Muscle layer of colon (tissue), 2 donors: ENCODE data around the gene TRAPPC2L.
"Not testable (repeated sequence)": the region's sequence is repeated elsewhere in the genome, so short reads cannot be mapped to it uniquely, and the experiment has no call there.

Source experiments
- H3K27ac ChIP-seq: one replicate; pipeline ENCODE4 v1.7.0; 2013; ENCODE audit warnings: low read depth, mild to moderate bottlenecking, low read length, moderate library complexity
- H3K27me3 ChIP-seq, 2 donors: one replicate each; pipeline ENCODE4 v1.7.0; 2013; ENCODE audit warnings: low read length in 2 of 2, mild to moderate bottlenecking in 2 of 2; ENCODE audit not compliant: insufficient read depth in 2 of 2, control insufficient read depth in 1 of 2
- H3K36me3 ChIP-seq: one replicate; pipeline ENCODE4 v1.7.0; 2013; ENCODE audit warnings: mild to moderate bottlenecking, low read length; ENCODE audit not compliant: insufficient read depth
- H3K4me1 ChIP-seq: one replicate; pipeline ENCODE4 v1.7.0; 2013; ENCODE audit warnings: mild to moderate bottlenecking, low read length; ENCODE audit not compliant: insufficient read depth
- H3K4me3 ChIP-seq, 2 donors: one replicate each; pipeline ENCODE4 v1.7.0; 2013; ENCODE audit warnings: low read length in 2 of 2, low read depth in 1 of 2, mild to moderate bottlenecking in 1 of 2, moderate library complexity in 1 of 2
- H3K9ac ChIP-seq: one replicate; pipeline ENCODE4 v1.7.0; 2013; ENCODE audit warnings: low read length
- H3K9me3 ChIP-seq: one replicate; pipeline ENCODE4 v1.7.0; 2013; ENCODE audit warnings: mild to moderate bottlenecking, low read length
- donor health status: abdominal sarcoma.
- donor health status: Adenocarcinoma of cecum.

TRAPPC2L gene

DNA sequence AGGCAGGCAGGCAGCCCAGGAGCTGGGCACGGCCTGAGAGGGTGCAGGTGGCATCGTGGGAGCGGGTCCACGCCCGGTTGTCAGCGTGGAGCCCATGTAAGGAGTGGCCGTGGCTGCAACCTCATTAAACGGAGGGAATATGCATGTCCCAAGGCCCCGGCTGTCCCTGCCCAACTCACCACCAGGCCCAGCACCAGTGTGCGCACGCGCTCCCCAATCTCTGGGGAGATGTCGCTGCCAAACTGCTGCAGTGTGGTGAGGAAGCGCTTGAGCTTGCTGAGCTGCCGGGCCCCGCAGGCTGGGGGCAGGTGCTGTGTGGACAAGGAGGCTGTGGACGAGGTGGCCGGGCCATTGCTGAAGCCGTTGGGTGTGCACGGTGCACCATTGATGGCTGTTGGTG is 35.1 kb downstream of the TRAPPC2L start:
- H3K27me3 ChIP-seq: no peaks in the 10 kb centered on the region
- H3K9me3 ChIP-seq: no peaks in the 10 kb centered on the region
- no peaks in the 10 kb centered on the region for H3K36me3 ChIP-seq
- H3K27ac ChIP-seq: no peak overlapping the region
- H3K4me1 ChIP-seq: no peaks in the 10 kb centered on the region
- H3K4me3 ChIP-seq: no peak overlapping the region
- no peak overlapping the region for H3K9ac ChIP-seq

DNA sequence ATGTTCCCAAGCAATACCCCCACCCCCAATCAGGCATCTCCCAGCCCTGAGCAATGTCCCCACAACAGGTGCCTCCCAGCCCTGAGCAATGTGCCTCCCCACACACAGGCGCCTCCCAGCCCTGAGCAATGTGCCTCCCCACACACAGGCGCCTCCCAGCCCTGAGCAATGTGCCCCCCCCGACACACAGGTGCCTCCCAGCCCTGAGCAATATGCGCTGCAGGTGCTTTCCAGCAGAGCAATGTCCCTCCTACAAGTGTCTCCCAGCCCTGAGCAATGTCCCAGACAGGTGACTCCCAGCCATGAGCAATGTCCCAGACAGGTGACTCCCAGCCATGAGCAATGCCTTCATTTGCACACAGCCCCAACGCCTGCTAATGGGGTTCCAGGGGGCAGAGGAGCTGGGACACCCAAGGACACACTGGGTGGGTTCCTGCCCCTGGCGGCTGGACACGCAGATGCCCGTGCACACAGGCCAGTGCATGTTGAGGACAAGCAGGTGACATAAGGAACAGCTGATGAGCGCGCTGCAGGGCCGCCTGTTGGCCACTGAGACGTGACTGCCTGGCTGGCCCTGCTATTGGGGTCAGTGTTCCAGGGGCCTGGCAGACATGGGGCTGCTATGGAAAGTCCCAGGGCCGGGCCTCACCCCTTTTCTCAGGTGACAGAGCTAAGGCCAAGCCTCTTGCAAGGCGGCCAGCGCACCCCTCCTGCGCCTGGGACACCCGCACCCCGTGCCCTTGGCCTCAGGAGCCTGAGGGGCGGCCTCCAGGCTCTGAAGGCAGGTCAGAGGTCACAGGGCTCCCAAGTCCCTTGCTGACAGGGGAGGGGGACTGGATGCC is 36.4 kb downstream of the TRAPPC2L start:
- no peaks in the 10 kb centered on the region for H3K36me3 ChIP-seq
- no peaks in the 10 kb centered on the region for H3K27me3 ChIP-seq
- H3K9ac ChIP-seq: no peak overlapping the region
- H3K4me3 ChIP-seq: no peak overlapping the region
- H3K27ac ChIP-seq: no peak overlapping the region
- no peaks in the 10 kb centered on the region for H3K4me1 ChIP-seq
- no peaks in the 10 kb centered on the region for H3K9me3 ChIP-seq

DNA sequence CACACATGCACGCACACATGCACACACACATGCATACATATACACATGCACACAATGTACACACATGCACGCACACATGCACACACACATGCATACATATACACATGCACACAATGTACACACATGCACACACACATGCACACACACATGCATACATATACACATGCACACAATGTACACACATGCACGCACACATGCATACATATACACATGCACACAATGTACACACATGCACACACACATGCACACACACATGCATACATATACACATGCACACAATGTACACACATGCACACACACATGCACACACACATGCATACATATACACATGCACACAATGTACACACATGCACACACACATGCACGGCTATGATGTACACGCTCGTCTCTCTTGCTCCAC is 37.3 kb downstream of the TRAPPC2L start:
- not testable (repeated sequence) for H3K9ac ChIP-seq, H3K27me3 ChIP-seq, H3K36me3 ChIP-seq, H3K9me3 ChIP-seq, H3K4me1 ChIP-seq, H3K27ac ChIP-seq, H3K4me3 ChIP-seq

DNA sequence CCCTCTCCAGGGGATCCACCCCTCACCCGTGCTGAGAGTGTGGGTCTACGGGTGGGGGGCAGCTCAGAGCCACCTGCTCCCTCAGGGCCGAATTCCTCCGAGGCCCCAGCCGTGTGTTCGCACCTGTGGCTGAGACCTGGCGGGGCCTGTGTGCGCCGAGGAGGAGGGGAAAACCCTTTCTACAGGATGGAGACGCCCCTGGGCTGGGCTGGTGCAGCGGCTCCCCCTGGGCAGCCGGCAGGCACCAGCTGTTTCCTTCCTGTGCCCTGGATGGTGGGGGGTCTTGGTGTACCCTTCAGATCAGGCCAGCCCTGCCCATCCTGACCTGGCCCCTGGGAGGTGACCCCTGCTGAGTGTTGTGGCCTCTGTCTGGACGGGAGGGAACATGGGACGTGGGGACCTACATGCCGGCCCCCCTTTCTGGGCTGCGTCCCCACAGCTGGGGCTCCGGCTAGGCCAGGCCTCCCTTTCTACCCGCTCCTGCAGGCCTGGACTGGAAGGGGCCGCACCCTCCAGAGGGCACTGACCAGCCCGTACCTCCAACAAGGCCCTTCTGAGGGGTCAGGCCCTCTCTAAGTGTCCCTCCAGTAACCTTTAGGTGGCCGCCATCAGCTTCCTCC is 37.9 kb downstream of the TRAPPC2L start:
- Histone ChIP-seq H3K9ac (no peak overlapping the region), H3K27me3 (no peaks in the 10 kb centered on the region), H3K4me3 (no peak overlapping the region), H3K27ac (no peak overlapping the region), H3K9me3 (no peaks in the 10 kb centered on the region), H3K36me3 (no peaks in the 10 kb centered on the region), H3K4me1 (no peaks in the 10 kb centered on the region)

DNA sequence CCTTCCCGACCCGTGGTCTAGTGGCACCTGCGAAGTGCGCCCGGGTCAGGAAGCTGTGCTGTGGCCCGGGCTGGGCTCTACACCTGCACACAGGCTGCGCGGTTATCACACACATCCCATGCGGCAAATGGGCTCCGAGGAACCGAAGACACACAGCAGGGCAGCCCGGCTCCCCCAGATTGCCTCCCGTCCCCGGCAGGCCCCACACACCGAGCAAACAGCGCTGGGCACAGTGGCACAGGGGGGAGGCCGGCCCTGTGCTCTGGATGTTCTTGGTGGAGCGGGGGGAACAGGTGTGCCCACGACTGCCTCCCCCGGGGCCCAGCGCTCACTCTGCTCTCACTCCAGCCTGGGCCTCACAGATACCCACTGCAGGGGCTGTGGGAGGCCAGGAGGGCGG is 38.4 kb downstream of the TRAPPC2L start:
- no peaks in the 10 kb centered on the region for H3K36me3 ChIP-seq
- H3K9ac ChIP-seq: no peak overlapping the region
- H3K27me3 ChIP-seq: no peaks in the 10 kb centered on the region
- no peaks in the 10 kb centered on the region for H3K9me3 ChIP-seq
- H3K27ac ChIP-seq: no peak overlapping the region
- H3K4me3 ChIP-seq: no peak overlapping the region
- H3K4me1 ChIP-seq: no peaks in the 10 kb centered on the region

DNA sequence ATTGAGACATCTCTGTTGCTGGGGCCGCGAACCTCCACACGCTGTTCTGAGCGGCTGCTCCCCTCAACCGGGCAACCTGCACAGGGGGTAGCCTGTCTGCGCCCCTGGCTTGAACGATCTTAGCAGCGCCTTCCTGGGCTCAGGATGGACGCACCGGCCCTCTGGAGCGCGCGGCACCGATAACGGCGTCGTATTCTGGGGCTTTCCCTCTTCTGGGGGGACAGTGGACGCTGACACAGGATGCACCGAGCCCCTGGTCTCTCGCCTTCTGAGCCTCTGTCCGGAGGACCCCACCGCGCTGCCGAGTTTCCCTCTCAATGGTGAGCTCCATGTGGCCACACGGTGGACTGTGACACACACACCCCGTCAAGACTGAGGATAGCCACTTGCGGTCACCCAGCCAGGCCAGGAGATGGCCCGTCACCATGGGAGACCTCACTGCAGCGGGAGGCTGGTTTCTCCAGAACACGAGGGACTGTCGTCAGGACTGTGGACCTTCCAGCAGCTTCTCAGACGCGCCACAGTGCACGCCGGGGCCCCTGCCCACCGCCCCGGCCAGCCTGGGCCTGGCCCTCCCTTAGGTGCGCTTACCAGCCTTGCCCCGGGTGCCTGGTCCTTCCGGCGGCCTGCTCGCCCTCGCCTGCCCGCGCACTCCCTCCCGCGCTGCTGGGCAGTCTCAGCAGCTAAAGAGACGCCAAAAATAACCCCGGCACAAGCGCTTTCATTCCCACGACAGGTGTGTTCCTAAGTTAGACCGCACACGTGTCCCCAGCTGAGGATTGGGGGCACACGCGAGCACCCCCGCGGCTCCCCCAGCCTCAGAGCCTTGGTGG is 39.5 kb downstream of the TRAPPC2L start:
- Histone ChIP-seq H3K9me3 (no peaks in the 10 kb centered on the region), H3K27ac (no peak overlapping the region), H3K4me3 (no peak overlapping the region), H3K27me3 (no peaks in the 10 kb centered on the region), H3K4me1 (no peaks in the 10 kb centered on the region), H3K36me3 (no peaks in the 10 kb centered on the region), H3K9ac (no peak overlapping the region)

DNA sequence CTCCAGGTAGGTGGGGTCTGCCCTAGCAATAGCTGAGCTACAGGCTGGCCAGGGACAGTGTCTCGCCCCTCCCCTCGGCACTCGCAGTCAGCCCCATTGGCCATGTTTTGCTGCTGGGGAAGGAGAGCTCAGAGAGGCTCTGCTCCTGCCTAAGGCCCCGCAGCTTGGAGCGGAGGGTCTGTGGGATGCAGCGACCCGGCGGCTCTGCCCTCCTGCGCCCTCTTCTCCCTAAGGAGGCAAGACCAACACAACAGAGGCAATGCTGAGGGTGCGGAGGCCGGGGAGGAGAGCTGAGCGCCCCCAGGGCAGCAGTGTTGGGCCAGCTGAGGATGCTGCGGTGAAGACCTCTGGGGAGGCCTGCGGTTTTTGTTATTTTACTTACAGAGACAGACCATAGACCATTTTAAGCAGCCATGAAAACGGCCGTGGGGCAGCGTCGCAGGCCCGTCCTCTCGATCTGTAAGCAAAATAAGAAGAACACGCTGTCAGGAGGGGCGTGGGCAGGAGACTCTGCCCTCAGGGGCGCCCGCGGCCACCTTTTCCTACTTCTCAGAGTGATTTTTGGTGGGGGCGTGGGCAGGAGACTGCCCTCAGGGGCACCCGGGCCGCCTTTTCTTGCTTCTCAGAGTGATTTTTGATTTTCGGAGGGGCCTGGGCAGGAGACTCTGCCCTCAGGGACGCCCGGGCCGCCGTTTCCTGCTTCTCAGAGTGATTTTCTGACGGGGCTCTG is 40.9 kb downstream of the TRAPPC2L start:
- H3K27ac ChIP-seq: no peak overlapping the region
- no peaks in the 10 kb centered on the region for H3K9me3 ChIP-seq
- H3K4me3 ChIP-seq: no peak overlapping the region
- no peaks in the 10 kb centered on the region for H3K4me1 ChIP-seq
- H3K9ac ChIP-seq: no peak overlapping the region
- no peaks in the 10 kb centered on the region for H3K36me3 ChIP-seq
- no peaks in the 10 kb centered on the region for H3K27me3 ChIP-seq

DNA sequence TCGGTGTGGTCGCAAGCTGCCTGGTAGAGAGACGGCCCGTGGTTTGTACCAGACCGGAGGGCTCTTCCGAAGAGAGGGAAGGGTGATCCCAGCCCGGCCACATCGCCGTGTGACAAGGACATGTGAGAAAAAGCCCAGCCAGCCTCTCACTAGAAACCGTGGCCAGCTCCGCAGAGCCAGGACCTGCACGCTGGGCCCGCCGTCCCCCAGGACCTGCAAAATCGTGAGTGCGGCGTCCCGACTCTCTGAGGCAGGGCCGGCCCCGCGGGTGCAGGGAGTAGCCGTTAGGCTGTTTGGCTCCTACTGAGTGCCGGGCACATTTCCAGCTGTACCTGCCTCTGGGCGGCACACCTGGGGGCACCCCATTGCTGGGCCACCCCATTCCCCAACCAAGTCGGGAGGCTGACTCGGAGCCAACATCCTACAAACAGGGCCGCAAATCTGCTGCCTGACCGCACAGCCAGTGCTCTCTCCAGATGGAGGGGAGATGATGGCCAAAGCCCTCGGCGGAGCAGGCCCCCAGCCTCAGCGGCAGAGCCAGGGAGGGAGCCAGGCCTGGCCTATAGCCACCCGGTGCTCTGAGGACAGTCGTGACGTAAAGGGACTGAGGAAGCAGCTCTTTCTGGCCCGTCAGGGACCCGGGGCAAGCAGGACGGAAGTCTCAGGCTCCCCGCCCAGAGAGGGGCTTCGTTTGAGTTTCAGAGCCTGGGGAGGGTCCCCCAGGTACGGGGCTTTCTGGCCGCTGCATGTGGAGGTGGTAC is 43.2 kb downstream of the TRAPPC2L start:
- no peak overlapping the region for H3K27ac ChIP-seq
- H3K9me3 ChIP-seq: no peaks in the 10 kb centered on the region
- H3K36me3 ChIP-seq: no peaks in the 10 kb centered on the region
- no peak overlapping the region for H3K9ac ChIP-seq
- H3K27me3 ChIP-seq: no peaks in the 10 kb centered on the region
- H3K4me3 ChIP-seq: no peak overlapping the region
- H3K4me1 ChIP-seq: no peaks in the 10 kb centered on the region

DNA sequence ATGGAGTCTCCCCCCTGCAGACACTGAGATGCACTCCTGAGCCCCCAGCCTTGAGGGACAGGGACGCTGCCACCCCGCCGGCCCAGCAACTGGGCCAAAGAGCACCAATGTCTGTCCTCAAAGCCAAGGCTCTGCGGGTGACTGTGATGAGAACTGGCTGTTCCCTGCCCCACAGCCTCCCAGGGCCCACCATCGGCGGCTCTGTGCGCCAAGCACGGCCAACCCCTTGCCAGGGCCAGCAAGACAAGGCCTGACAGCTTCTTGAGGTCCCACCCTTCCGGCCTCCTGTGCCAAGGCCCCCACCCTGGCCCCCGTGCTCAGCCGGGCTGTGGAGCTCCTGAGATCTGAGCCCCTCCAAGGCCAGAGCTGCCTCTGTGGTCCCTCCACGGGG is 43.7 kb downstream of the TRAPPC2L start:
- Histone ChIP-seq H3K4me3 (no peak overlapping the region), H3K27me3 (no peaks in the 10 kb centered on the region), H3K9ac (no peak overlapping the region), H3K27ac (no peak overlapping the region), H3K36me3 (no peaks in the 10 kb centered on the region), H3K4me1 (no peaks in the 10 kb centered on the region), H3K9me3 (no peaks in the 10 kb centered on the region)

DNA sequence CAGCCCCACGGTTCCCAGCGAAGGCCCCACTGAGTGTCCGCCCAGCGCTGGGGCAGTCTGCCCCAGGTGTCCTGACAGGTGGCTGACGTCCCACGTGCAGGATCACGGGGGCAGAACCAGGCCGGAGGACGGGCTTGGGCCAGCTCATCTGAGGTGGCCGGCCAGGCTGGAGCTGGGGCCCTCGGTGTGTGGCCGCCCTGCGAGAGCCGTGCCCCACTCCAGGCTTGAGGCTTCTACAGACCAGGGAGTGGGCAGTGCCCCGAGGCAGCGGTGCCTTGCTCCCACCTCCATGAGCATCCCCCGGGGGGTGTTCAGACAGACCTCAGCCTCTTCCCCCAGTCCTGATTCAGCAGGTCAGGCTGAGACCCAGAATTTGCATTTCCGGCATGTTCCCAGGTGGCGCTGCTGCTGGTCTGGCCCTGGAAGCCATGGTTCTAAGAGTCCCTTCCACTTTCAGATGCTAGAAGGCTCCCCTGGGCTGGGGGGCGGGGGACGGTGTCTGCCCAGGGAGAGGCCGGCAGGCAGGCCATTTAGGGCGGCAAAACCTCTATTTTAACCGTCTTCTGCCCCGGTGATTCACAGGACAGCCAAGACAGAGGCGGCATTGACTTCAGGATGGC is 44.9 kb downstream of the TRAPPC2L start:
- H3K4me3 ChIP-seq: no peak overlapping the region
- H3K4me1 ChIP-seq: no peaks in the 10 kb centered on the region
- H3K36me3 ChIP-seq: no peaks in the 10 kb centered on the region
- H3K27me3 ChIP-seq: no peaks in the 10 kb centered on the region
- H3K9me3 ChIP-seq: no peaks in the 10 kb centered on the region
- H3K27ac ChIP-seq: no peak overlapping the region
- no peak overlapping the region for H3K9ac ChIP-seq
